Neural progenitor cell (in vitro differentiated cells): ENCODE data around the gene PDLIM1. TPM values are rescaled to one million over a fixed set of nuclear protein-coding genes. Genes with fewer than 3 reads are reported as not detected.

Experiments used
- DNase-seq: peaks from one replicate; pipeline ENCODE4 v3.0.0-alpha.2; 2016; ENCODE audit warnings: low spot score
- H2AFZ ChIP-seq: fragments of 200-600 bp; sonication (generic); replicated peaks from 2 replicates; pipeline ENCODE4 v1.6.1; 2016; ENCODE audit warnings: antibody characterized with exemption
- H3F3A ChIP-seq: fragments of 200-600 bp; sonication (generic); 2 replicates; pipeline ENCODE4 v1.6.1; 2016; ENCODE audit warnings: antibody characterized with exemption, low read depth
- H3K27ac ChIP-seq: fragments of 200-600 bp; sonication (generic); 2 replicates; pipeline ENCODE4 v1.5.1; 2016; ENCODE audit warnings: mild to moderate bottlenecking
- H3K27me3 ChIP-seq: fragments of 200-600 bp; sonication (generic); 2 replicates; pipeline ENCODE4 v1.6.1; 2016; ENCODE audit warnings: mild to moderate bottlenecking, moderate library complexity
- H3K36me3 ChIP-seq: fragments of 200-600 bp; sonication (generic); 2 replicates; pipeline ENCODE4 v1.5.1; 2016
- H3K4me1 ChIP-seq: fragments of 200-600 bp; sonication (generic); 2 replicates; pipeline ENCODE4 v1.6.1; 2016; ENCODE audit warnings: mixed run types
- H3K4me2 ChIP-seq: fragments of 200-600 bp; sonication (generic); 2 replicates; pipeline ENCODE4 v1.6.1; 2016
- H3K4me3 ChIP-seq: fragments of 200-600 bp; sonication (generic); 2 replicates; pipeline ENCODE4 v1.5.1; 2016
- H3K79me2 ChIP-seq: fragments of 200-600 bp; sonication (generic); 2 replicates; pipeline ENCODE4 v1.6.1; 2016; ENCODE audit warnings: low read depth
- H3K9ac ChIP-seq: fragments of 200-600 bp; sonication (generic); 2 replicates; pipeline ENCODE4 v1.6.1; 2016
- H3K9me3 ChIP-seq: fragments of 200-600 bp; sonication (generic); 2 replicates; pipeline ENCODE4 v1.5.1; 2016; ENCODE audit warnings: low read depth
- H4K20me1 ChIP-seq: fragments of 200-600 bp; sonication (generic); 2 replicates; pipeline ENCODE4 v1.6.1; 2016; ENCODE audit warnings: low read depth
- H3K27ac Mint-ChIP-seq: 3 replicates; pipeline ENCODE4 v1.8.0; 2021; ENCODE audit warnings: mixed read lengths
- H3K27me3 Mint-ChIP-seq: 2 replicates; pipeline ENCODE4 v1.8.0; 2022; ENCODE audit warnings: low read depth, mild to moderate bottlenecking, inconsistent platforms, moderate library complexity, mixed read lengths; ENCODE audit not compliant: insufficient read depth
- H3K36me3 Mint-ChIP-seq: 3 replicates; pipeline ENCODE4 v1.8.0; 2021; ENCODE audit warnings: mixed read lengths
- H3K4me1 Mint-ChIP-seq: 3 replicates; pipeline ENCODE4 v1.8.0; 2021; ENCODE audit warnings: mixed read lengths
- H3K4me3 Mint-ChIP-seq: 3 replicates; pipeline ENCODE4 v1.8.0; 2021; ENCODE audit warnings: mild to moderate bottlenecking, moderate library complexity, mixed read lengths
- H3K9me3 Mint-ChIP-seq: 3 replicates; pipeline ENCODE4 v1.8.0; 2020; ENCODE audit warnings: mixed read lengths
- CTCF ChIP-seq: fragments of 200-600 bp; sonication (generic); IDR thresholded peaks from 2 replicates; pipeline ENCODE4 v1.5.1; 2017; ENCODE audit warnings: antibody characterized with exemption, mild to moderate bottlenecking
- EZH2 ChIP-seq: fragments of 200-600 bp; sonication (generic); IDR thresholded peaks from 2 replicates; pipeline ENCODE4 v1.6.1; 2017; ENCODE audit warnings: antibody characterized with exemption, mild to moderate bottlenecking, moderate library complexity
- EZH2phosphoT487 ChIP-seq: fragments of 200-600 bp; sonication (generic); IDR thresholded peaks from 2 replicates; pipeline ENCODE4 v1.6.1; 2017; ENCODE audit warnings: antibody characterized with exemption
- total RNA-seq: library from RNA; depleted of rRNA; stranded (reverse); fragments of >200 nt; gene quantifications from 2 replicates; pipeline ENCODE4 v1.2.3, GENCODE V29; 2015; ENCODE audit warnings: low replicate concordance

Gene PDLIM1
- total RNA-seq, 1 donor from 2014 or later: 4.6 TPM

DNA sequence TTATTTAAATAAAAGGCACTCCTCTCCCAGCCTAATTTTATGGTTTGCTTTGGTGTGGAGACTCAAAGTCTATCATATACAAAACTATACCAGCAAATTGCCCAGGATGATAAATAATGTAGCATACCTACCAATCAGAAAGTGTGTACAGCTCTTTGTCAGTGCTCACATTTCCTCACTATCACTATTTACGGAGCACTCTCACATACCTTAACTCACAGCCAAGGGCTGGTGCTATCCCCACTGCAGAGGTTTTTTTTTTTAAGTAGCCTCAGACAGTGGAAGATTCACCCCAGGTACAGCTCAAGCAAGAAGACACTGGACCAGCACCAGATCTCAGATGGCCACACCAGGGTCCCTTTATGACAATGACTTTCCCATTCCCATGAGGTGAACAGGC is 2.5 kb downstream of the PDLIM1 start:
- Histone ChIP-seq H3K36me3 (no peaks in the 10 kb centered on the region), H3K4me2 (no peak overlapping the region), H3K27me3 (peaks cover 47% of the 10 kb centered on the region), H2AFZ (no peak overlapping the region), H3K4me3 (no peak overlapping the region), H3K4me1 (peaks cover 13% of the 10 kb centered on the region), H3K9me3 (no peaks in the 10 kb centered on the region), H3K79me2 (peaks cover 3% of the 10 kb centered on the region), H3K9ac (no peak overlapping the region), H4K20me1 (no peaks in the 10 kb centered on the region), H3F3A (peaks cover 11% of the 10 kb centered on the region), H3K27ac (no peak overlapping the region)
- Mint-ChIP-seq H3K27ac (no peak overlapping the region), H3K9me3 (peaks cover 6% of the 10 kb centered on the region), H3K27me3 (peaks cover 30% of the 10 kb centered on the region), H3K4me3 (no peak overlapping the region), H3K4me1 (peaks cover 8% of the 10 kb centered on the region), H3K36me3 (no peaks in the 10 kb centered on the region)
- no peak for DNase-seq
- TF ChIP-seq EZH2 (no peak), EZH2phosphoT487 (no peak), CTCF (no peak)

DNA sequence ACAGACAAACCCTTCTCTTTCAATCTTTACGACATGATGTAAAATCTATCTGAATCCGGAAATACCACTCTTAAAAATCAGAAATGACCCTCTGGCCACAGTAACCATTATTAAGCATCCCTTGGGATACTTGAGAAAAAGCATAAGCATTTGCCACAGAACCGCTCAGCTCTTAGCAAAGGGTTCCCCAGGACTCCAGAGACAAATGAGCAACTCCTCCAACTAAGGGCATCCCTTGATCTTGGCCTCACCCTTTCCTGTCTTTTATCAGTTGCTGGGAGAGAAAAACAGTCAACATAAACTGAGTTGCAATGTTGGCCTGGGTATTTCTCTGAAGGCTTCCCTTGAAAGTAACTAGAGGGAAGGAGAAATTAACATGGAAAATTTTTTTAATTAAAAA is 3.5 kb downstream of the PDLIM1 start:
- H3K9ac ChIP-seq: no peak overlapping the region
- H3K9me3 Mint-ChIP-seq: peaks cover 6% of the 10 kb centered on the region
- H2AFZ ChIP-seq: no peak overlapping the region
- H3K36me3 Mint-ChIP-seq: no peaks in the 10 kb centered on the region
- peaks cover 3% of the 10 kb centered on the region for H3K79me2 ChIP-seq
- no peak for DNase-seq
- H3K4me3 ChIP-seq: no peak overlapping the region
- no peak overlapping the region for H3K4me2 ChIP-seq
- H3K27me3 Mint-ChIP-seq: peaks cover 26% of the 10 kb centered on the region
- no peaks in the 10 kb centered on the region for H4K20me1 ChIP-seq
- H3K9me3 ChIP-seq: no peaks in the 10 kb centered on the region
- no peak overlapping the region for H3K27ac Mint-ChIP-seq
- no peak overlapping the region for H3K4me3 Mint-ChIP-seq
- TF ChIP-seq CTCF (no peak), EZH2 (no peak), EZH2phosphoT487 (no peak)
- no peaks in the 10 kb centered on the region for H3K36me3 ChIP-seq
- H3K27ac ChIP-seq: no peak overlapping the region
- H3F3A ChIP-seq: peaks cover 9% of the 10 kb centered on the region
- peaks cover 37% of the 10 kb centered on the region for H3K27me3 ChIP-seq
- peaks cover 8% of the 10 kb centered on the region for H3K4me1 Mint-ChIP-seq
- peaks cover 13% of the 10 kb centered on the region for H3K4me1 ChIP-seq

- no peaks in the 10 kb centered on the region for H4K20me1 ChIP-seq
Observed at GRCh38 chr10:95286707-95287106, 4.1 kb downstream of the PDLIM1 start.

More at GRCh38 chr10:95286707-95287106, 4.1 kb downstream of the PDLIM1 start:
- Histone ChIP-seq H3K9ac (no peak overlapping the region), H3K79me2 (peaks cover 3% of the 10 kb centered on the region), H3K4me2 (no peak overlapping the region), H2AFZ (no peak overlapping the region), H3K9me3 (no peaks in the 10 kb centered on the region), H3K36me3 (no peaks in the 10 kb centered on the region), H3K27me3 (peaks cover 31% of the 10 kb centered on the region), H3K4me1 (peaks cover 13% of the 10 kb centered on the region), H3K4me3 (no peak overlapping the region), H3F3A (peaks cover 7% of the 10 kb centered on the region), H3K27ac (no peak overlapping the region)
- TF ChIP-seq EZH2 (no peak), EZH2phosphoT487 (no peak), CTCF (no peak)
- H3K27me3 Mint-ChIP-seq: peaks cover 26% of the 10 kb centered on the region
- H3K36me3 Mint-ChIP-seq: no peaks in the 10 kb centered on the region
- DNase-seq: no peak
- no peak overlapping the region for H3K27ac Mint-ChIP-seq
- H3K4me3 Mint-ChIP-seq: no peak overlapping the region
- H3K9me3 Mint-ChIP-seq: peaks cover 4% of the 10 kb centered on the region
- H3K4me1 Mint-ChIP-seq: peaks cover 8% of the 10 kb centered on the region
